Measurements from ENCODE around the gene SCG5.

DNA sequence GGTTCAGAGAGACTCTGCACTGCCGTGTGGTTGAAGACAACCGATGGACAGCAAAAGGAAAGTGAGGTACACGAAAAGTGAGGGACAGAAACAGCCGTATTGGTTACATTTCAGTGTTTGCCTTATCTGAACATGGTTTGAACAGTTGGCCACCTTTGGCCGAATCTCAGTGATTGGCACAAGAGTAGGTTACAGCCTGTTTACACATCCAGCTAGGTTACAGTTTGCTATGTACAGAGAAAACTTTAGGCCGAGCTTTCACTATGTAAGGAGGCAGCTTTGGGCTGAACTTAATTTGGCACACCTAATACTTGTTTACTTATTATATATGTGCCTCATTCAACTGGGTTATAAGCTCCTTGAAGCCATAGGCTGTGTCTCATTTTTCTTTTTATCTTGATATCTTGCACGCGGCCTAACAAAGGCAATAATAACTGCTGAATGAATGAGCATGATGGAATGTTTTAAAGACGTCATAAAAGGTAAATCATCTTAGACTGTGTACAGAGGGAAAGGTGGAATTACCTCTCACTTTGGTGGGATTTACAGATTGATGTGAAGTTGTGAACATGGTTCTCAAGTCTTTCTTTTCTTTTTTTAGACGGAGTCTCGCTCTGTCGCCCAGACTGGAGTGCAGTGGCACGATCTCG, 59.1 kb downstream of the SCG5 start:
- TF ChIP-seq, protein P1, sequence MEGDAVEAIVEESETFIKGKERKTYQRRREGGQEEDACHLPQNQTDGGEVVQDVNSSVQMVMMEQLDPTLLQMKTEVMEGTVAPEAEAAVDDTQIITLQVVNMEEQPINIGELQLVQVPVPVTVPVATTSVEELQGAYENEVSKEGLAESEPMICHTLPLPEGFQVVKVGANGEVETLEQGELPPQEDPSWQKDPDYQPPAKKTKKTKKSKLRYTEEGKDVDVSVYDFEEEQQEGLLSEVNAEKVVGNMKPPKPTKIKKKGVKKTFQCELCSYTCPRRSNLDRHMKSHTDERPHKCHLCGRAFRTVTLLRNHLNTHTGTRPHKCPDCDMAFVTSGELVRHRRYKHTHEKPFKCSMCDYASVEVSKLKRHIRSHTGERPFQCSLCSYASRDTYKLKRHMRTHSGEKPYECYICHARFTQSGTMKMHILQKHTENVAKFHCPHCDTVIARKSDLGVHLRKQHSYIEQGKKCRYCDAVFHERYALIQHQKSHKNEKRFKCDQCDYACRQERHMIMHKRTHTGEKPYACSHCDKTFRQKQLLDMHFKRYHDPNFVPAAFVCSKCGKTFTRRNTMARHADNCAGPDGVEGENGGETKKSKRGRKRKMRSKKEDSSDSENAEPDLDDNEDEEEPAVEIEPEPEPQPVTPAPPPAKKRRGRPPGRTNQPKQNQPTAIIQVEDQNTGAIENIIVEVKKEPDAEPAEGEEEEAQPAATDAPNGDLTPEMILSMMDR (tag by site-specific recombination; IDR thresholded peaks at IDR 0.05): no peak
- TF ChIP-seq, protein P2, sequence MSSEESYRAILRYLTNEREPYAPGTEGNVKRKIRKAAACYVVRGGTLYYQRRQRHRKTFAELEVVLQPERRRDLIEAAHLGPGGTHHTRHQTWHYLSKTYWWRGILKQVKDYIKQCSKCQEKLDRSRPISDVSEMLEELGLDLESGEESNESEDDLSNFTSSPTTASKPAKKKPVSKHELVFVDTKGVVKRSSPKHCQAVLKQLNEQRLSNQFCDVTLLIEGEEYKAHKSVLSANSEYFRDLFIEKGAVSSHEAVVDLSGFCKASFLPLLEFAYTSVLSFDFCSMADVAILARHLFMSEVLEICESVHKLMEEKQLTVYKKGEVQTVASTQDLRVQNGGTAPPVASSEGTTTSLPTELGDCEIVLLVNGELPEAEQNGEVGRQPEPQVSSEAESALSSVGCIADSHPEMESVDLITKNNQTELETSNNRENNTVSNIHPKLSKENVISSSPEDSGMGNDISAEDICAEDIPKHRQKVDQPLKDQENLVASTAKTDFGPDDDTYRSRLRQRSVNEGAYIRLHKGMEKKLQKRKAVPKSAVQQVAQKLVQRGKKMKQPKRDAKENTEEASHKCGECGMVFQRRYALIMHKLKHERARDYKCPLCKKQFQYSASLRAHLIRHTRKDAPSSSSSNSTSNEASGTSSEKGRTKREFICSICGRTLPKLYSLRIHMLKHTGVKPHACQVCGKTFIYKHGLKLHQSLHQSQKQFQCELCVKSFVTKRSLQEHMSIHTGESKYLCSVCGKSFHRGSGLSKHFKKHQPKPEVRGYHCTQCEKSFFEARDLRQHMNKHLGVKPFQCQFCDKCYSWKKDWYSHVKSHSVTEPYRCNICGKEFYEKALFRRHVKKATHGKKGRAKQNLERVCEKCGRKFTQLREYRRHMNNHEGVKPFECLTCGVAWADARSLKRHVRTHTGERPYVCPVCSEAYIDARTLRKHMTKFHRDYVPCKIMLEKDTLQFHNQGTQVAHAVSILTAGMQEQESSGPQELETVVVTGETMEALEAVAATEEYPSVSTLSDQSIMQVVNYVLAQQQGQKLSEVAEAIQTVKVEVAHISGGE (tag by site-specific recombination; conservative IDR thresholded peaks at IDR 0.05; ENCODE audit: low read depth): no peak
- TF ChIP-seq, protein P3, sequence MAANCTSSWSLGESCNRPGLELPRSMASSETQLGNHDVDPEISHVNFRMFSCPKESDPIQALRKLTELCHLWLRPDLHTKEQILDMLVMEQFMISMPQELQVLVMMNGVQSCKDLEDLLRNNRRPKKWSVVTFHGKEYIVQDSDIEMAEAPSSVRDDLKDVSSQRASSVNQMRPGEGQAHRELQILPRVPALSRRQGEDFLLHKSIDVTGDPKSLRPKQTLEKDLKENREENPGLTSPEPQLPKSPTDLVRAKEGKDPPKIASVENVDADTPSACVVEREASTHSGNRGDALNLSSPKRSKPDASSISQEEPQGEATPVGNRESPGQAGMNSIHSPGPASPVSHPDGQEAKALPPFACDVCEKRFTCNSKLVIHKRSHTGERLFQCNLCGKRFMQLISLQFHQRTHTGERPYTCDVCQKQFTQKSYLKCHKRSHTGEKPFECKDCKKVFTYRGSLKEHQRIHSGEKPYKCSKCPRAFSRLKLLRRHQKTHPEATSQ (tag by site-specific recombination; IDR thresholded peaks at IDR 0.05): no peak
- TF ChIP-seq, protein P4, sequence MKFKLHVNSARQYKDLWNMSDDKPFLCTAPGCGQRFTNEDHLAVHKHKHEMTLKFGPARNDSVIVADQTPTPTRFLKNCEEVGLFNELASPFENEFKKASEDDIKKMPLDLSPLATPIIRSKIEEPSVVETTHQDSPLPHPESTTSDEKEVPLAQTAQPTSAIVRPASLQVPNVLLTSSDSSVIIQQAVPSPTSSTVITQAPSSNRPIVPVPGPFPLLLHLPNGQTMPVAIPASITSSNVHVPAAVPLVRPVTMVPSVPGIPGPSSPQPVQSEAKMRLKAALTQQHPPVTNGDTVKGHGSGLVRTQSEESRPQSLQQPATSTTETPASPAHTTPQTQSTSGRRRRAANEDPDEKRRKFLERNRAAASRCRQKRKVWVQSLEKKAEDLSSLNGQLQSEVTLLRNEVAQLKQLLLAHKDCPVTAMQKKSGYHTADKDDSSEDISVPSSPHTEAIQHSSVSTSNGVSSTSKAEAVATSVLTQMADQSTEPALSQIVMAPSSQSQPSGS (tag by site-specific recombination; IDR thresholded peaks at IDR 0.05; ENCODE audit: low read depth): no peak
- no peak for TF ChIP-seq ZNF23 (tag by site-specific recombination; IDR thresholded peaks at IDR 0.05; ENCODE audit: borderline replicate concordance)
- no peak for TF ChIP-seq SCRT1 (tag by site-specific recombination; IDR thresholded peaks at IDR 0.05; ENCODE audit: borderline replicate concordance)
- no peak for TF ChIP-seq BCL11A (tag by site-specific recombination; IDR thresholded peaks at IDR 0.05; ENCODE audit: low read depth)
- TF ChIP-seq ZNF169 (tag by site-specific recombination; IDR thresholded peaks at IDR 0.05): no peak
